Measurements from ENCODE around the gene SEC22A.

Gene SEC22A

DNA sequence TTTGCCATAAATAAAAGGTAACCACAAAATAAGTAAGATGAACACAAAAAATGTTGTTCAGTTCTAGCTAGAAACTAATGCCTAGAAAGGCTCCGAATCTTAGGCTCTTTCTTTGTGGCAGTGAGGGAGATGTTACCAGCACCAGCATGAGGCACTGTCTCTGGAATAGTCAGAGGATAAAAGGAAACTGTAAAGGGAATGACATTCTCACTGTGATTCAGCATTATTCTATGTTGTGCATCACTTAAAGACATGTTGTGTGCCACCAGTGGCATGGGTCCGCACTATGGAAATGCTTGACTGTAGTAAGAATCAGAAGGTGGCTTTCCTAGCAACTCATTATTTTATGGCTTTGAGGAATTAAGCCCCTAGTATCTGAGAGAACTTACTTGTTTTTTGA, 70.8 kb downstream of the SEC22A start:
- Histone ChIP-seq H3K27ac (ENCODE audit: poor library complexity, severe bottlenecking) (peak overlapping the region; percentile 54), H3K9me3 (ENCODE audit: severe bottlenecking) (no peaks in the 10 kb centered on the region), H3K36me3 (ENCODE audit: low read depth) (peaks cover 3% of the 10 kb centered on the region), H3K4me1 (ENCODE audit: insufficient read depth, poor library complexity, severe bottlenecking) (peaks cover 13% of the 10 kb centered on the region), H3K27me3 (ENCODE audit: insufficient read depth, poor library complexity, severe bottlenecking) (no peaks in the 10 kb centered on the region), H3K4me3 (ENCODE audit: severe bottlenecking) (no peak overlapping the region)
- ATAC-seq (ENCODE audit: low read depth) (0 out of 3 replicates have a peak, but pooled peaks have one; percentile 14), DNase-seq (ENCODE audit: low spot score) (no peak)
- TF ChIP-seq, protein P1, sequence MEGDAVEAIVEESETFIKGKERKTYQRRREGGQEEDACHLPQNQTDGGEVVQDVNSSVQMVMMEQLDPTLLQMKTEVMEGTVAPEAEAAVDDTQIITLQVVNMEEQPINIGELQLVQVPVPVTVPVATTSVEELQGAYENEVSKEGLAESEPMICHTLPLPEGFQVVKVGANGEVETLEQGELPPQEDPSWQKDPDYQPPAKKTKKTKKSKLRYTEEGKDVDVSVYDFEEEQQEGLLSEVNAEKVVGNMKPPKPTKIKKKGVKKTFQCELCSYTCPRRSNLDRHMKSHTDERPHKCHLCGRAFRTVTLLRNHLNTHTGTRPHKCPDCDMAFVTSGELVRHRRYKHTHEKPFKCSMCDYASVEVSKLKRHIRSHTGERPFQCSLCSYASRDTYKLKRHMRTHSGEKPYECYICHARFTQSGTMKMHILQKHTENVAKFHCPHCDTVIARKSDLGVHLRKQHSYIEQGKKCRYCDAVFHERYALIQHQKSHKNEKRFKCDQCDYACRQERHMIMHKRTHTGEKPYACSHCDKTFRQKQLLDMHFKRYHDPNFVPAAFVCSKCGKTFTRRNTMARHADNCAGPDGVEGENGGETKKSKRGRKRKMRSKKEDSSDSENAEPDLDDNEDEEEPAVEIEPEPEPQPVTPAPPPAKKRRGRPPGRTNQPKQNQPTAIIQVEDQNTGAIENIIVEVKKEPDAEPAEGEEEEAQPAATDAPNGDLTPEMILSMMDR (IDR thresholded peaks at IDR 0.05; ENCODE audit: poor library complexity, severe bottlenecking), result no peak

DNA sequence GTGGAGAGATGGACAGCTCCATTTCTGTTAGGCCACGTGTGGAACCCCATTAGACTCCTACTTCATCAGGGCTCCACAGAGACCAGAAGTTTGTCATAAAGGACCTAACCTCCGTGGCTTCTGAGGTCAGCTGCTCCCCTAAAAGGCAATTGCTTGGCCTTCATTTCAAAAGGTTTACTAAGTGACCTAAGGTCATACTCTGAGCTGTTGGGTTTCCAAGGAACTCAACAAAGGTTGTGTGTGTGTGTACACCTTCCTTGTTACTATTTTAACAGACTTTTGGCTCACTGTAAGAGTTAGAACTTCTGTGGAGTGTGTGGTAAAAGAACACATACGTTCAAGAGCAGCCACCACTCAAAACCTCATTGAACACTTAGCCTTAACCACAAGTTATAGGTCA, 73.9 kb downstream of the SEC22A start:
- TF ChIP-seq, protein P1 (IDR thresholded peaks at IDR 0.05; ENCODE audit: poor library complexity, severe bottlenecking), result no peak
- no peaks in the 10 kb centered on the region for H3K9me3 ChIP-seq (ENCODE audit: severe bottlenecking)
- H3K27me3 ChIP-seq (ENCODE audit: insufficient read depth, poor library complexity, severe bottlenecking), result no peaks in the 10 kb centered on the region
- H3K27ac ChIP-seq (ENCODE audit: poor library complexity, severe bottlenecking), result no peak overlapping the region
- H3K36me3 ChIP-seq (ENCODE audit: low read depth), result no peaks in the 10 kb centered on the region; the same call in 1 of the 2 replicates
- no peak for DNase-seq (ENCODE audit: low spot score)
- ATAC-seq (ENCODE audit: low read depth), result no peak
- H3K4me3 ChIP-seq (ENCODE audit: severe bottlenecking), result no peak overlapping the region
- peaks cover 13% of the 10 kb centered on the region for H3K4me1 ChIP-seq (ENCODE audit: insufficient read depth, poor library complexity, severe bottlenecking)

DNA sequence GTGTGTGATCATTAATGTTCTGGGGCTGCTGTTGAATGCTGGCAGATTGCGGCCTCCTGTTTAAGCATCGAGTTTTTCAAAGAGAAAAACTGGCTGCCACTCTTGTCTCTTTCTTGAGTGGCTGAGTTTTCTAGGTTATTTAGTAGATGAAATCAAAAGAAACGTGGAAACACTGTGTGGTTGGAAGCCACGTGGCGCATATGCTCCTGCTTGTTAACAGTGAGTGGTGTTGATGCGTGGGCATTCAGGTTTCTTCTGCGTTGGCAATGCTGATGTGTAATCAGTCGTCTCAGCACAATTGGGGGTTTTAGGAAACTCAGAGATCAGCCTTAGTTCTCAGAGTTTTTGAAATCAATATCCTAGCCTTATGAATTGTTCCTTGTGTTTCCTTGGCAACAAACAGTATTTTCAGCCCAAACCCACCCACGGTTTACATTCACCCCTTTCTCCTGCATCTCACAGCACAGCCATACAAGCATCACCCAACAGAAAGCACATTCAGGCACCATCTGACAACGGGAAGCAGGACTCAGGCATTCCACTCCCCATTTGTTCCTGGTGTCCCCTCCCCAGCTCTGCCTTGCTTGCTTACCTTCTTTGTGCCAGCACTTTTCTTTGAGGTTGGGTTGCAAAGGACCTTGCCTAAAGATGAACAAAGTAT, 74.7 kb downstream of the SEC22A start:
- Histone ChIP-seq H3K9me3 (ENCODE audit: severe bottlenecking) (no peaks in the 10 kb centered on the region), H3K27ac (ENCODE audit: poor library complexity, severe bottlenecking) (no peak overlapping the region), H3K4me1 (ENCODE audit: insufficient read depth, poor library complexity, severe bottlenecking) (peaks cover 13% of the 10 kb centered on the region), H3K4me3 (ENCODE audit: severe bottlenecking) (no peak overlapping the region), H3K27me3 (ENCODE audit: insufficient read depth, poor library complexity, severe bottlenecking) (no peaks in the 10 kb centered on the region), H3K36me3 (ENCODE audit: low read depth) (no peaks in the 10 kb centered on the region; the same call in 1 of the 2 replicates)
- ATAC-seq (ENCODE audit: low read depth) (no peak), DNase-seq (ENCODE audit: low spot score) (no peak)
- TF ChIP-seq, protein P1 (IDR thresholded peaks at IDR 0.05; ENCODE audit: poor library complexity, severe bottlenecking), result no peak

DNA sequence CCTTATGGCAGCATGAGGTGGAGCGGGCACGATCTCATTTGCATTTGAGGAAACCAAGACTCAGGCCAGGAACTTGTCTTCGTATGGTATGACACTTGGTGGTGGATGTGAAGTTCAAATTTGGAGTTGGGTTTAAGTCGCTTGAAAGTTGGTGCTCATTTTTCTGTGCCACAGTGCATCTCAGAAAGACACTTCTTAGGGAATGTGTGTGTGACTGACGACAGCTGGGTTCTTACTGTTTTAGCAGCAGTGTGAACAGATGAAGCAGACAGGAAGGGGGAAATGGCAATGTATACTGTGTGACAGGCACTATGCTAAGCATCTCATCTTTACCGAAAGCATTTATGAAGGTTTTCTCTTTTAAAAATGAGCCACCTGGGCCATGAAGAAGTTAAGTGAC, 75.4 kb downstream of the SEC22A start:
- DNase-seq (ENCODE audit: low spot score), result no peak
- ATAC-seq (ENCODE audit: low read depth), result no peak
- TF ChIP-seq, protein P1 (IDR thresholded peaks at IDR 0.05; ENCODE audit: poor library complexity, severe bottlenecking), result no peak

DNA sequence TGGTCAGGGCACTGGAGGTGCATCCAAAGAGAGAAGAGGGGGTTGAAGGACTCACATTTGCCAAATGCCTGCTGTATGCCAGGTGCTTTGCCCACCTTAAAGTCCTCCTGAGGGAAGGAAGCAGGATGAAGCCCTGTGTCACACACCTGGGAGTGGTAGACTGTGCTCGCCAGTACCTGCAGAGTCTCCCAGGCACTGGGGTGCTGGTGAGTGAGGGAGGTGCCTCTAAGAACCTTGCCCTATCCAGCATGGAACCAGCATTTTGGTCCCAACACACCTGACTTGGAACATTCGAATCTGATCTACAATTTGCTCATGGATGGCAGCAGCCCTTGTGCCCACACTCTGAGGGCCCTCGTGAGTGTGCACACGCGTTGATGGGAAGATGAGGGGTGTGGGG, 76.7 kb downstream of the SEC22A start:
- Histone ChIP-seq H3K4me1 (ENCODE audit: insufficient read depth, poor library complexity, severe bottlenecking) (peaks cover 4% of the 10 kb centered on the region), H3K27ac (ENCODE audit: poor library complexity, severe bottlenecking) (no peak overlapping the region), H3K9me3 (ENCODE audit: severe bottlenecking) (no peaks in the 10 kb centered on the region), H3K36me3 (ENCODE audit: low read depth) (no peaks in the 10 kb centered on the region), H3K27me3 (ENCODE audit: insufficient read depth, poor library complexity, severe bottlenecking) (no peaks in the 10 kb centered on the region), H3K4me3 (ENCODE audit: severe bottlenecking) (no peak overlapping the region)
- DNase-seq (ENCODE audit: low spot score), result no peak
- no peak for ATAC-seq (ENCODE audit: low read depth)
- TF ChIP-seq, protein P1 (IDR thresholded peaks at IDR 0.05; ENCODE audit: poor library complexity, severe bottlenecking), result no peak

More for the DNA sequence above, 75.4 kb downstream of the SEC22A start:
- no peaks in the 10 kb centered on the region; the same call in 1 of the 2 replicates for H3K36me3 ChIP-seq (ENCODE audit: low read depth)
- no peaks in the 10 kb centered on the region for H3K9me3 ChIP-seq (ENCODE audit: severe bottlenecking)
- no peak overlapping the region for H3K27ac ChIP-seq (ENCODE audit: poor library complexity, severe bottlenecking)
- peaks cover 13% of the 10 kb centered on the region for H3K4me1 ChIP-seq (ENCODE audit: insufficient read depth, poor library complexity, severe bottlenecking)
- no peak overlapping the region for H3K4me3 ChIP-seq (ENCODE audit: severe bottlenecking)
- H3K27me3 ChIP-seq (ENCODE audit: insufficient read depth, poor library complexity, severe bottlenecking), result no peaks in the 10 kb centered on the region
